Bronchial epithelial cell (primary cell): ENCODE results near the gene TDRD15. TPM values are rescaled to one million over a fixed set of nuclear protein-coding genes. Genes with fewer than 3 reads are reported as not detected.

Experiments used
- DNase-seq: peaks from one replicate; pipeline ENCODE4 v3.0.0-alpha.2; 2010; ENCODE audit warnings: low read depth
- FAIRE-seq: peaks from 2 replicates; lab custom pipeline; 2011; peaks lifted over from hg19 to GRCh38; lab: Jason Lieb, UNC
- H3K27me3 ChIP-seq: 2 replicates; pipeline ENCODE4 v1.5.1; 2011; ENCODE audit warnings: low read length; ENCODE audit not compliant: control insufficient read depth, insufficient read depth
- H3K36me3 ChIP-seq: 2 replicates; pipeline ENCODE4 v1.5.1; 2011; ENCODE audit warnings: low read length; ENCODE audit not compliant: control insufficient read depth, insufficient read depth
- H3K4me3 ChIP-seq: 2 replicates; pipeline ENCODE4 v1.5.1; 2011; ENCODE audit warnings: mild to moderate bottlenecking, low read depth, low read length, control low read depth
- total RNA-seq: library from RNA; depleted of rRNA; stranded (reverse); fragments of >200 nt; gene quantifications from 2 replicates; pipeline ENCODE4 v1.2.1, GENCODE V29; 2014
- TF ChIP-seq, protein P1 (sequence below): IDR thresholded peaks from 2 replicates; pipeline ENCODE4 v1.5.1; 2011; ENCODE audit warnings: mild to moderate bottlenecking, moderate library complexity, low read length, control low read depth, inconsistent platforms; ENCODE audit not compliant: insufficient read depth, severe bottlenecking

The TDRD15 gene
- total RNA-seq, 1 donor from 2014 or later, result not detected

DNA sequence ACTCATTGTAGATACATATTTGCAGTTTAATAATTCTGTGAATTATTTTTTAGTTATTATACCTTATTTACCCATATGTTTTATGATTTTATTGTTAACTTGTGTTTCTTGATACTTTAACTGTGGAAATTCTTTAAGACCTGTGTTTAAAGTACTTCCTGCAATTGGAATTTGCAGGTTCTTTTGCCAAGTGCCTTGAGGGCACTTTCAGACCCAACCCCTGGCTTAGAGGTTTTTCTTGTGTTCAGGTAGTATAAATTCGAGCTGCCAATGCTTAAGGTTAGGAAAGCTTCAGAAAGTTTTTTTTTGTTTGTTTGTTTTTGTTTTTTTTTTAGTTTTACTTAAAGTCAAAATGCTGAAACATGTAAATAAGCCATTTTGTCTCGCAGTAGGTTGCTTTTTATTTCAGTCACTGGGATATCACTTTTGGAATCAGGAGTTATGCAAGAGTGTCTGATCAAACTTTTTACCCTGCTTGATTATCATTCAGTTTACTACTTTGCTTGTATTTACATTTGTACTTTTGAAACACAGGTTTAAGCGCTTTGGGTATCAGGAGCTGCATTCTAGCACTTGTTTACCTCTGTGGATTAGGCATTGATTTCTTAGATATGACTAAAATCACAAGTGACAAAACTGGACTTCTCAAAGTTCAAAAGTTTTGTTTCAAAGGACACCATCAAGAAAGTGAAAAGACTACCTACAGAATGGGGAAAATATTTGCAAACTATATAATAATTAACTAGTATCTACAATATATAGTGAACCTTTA lies 31.8 kb downstream of the TDRD15 start:
- DNase-seq (peak; percentile 12), FAIRE-seq (no peak)
- Histone ChIP-seq H3K36me3 (no peaks in the 10 kb centered on the region), H3K4me3 (no peak overlapping the region), H3K27me3 (no peaks in the 10 kb centered on the region)
- TF ChIP-seq, protein P1, sequence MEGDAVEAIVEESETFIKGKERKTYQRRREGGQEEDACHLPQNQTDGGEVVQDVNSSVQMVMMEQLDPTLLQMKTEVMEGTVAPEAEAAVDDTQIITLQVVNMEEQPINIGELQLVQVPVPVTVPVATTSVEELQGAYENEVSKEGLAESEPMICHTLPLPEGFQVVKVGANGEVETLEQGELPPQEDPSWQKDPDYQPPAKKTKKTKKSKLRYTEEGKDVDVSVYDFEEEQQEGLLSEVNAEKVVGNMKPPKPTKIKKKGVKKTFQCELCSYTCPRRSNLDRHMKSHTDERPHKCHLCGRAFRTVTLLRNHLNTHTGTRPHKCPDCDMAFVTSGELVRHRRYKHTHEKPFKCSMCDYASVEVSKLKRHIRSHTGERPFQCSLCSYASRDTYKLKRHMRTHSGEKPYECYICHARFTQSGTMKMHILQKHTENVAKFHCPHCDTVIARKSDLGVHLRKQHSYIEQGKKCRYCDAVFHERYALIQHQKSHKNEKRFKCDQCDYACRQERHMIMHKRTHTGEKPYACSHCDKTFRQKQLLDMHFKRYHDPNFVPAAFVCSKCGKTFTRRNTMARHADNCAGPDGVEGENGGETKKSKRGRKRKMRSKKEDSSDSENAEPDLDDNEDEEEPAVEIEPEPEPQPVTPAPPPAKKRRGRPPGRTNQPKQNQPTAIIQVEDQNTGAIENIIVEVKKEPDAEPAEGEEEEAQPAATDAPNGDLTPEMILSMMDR, result no peak

DNA sequence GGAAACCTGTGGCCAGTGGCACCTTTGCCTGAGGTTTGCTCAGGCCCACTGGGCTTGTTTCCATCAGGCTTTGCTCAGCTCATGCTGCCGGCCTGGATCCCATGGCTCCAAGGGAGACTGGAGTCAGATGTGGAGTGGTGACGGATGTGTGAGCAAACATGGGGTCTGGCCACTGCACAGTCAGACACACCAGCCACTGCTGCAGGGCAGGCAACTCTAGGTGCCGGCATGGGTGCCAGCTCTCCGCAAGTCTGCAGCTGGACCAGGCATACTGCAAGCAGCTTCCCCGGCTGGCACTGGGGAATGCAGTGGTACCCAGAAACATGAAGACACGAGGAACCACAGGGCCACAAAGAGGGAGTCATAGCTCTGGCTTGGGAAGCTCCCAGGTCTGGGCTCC lies 37.4 kb downstream of the TDRD15 start:
- no peaks in the 10 kb centered on the region for H3K27me3 ChIP-seq
- DNase-seq, result no peak
- TF ChIP-seq, protein P1, result no peak
- no peaks in the 10 kb centered on the region for H3K36me3 ChIP-seq
- no peak overlapping the region for H3K4me3 ChIP-seq
- FAIRE-seq, result no peak

DNA sequence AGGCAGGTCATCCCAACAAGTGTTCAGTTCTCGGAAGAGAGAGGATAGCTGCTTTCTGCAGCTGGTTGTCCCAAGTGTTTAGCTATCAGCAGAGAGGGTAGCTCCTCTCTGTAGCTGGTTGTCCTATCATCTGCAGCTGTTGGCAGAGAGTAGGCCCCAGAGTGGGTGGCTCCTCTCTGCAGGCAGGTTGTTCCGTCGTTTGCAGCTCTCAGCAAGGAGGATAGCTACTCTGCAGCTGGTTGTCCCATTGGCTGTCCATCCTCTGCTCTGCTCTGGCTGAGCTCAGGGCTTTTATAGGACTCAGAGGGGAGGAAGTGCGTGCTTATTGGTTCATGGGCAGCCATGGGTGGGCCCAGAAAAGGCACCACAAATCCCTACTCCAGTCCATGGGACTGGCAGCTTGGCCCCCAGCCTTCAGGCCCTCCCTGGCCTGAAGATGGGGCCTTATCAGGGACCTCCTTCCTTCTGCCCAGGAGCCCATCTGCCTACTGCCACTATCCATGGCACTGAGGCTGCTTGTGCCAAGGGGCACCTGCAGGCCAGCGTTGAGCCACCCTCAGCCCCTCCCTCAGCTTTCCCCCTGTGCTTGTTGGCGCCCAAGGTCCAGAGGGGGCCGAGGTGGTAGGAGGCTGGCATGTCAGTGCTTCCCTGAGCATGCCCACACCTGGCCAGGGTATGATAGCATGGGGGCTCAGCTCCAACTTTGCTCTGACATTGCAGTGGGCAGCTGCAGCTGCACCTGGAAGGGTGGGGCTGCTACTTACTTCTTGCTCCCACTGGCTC lies 38.3 kb downstream of the TDRD15 start:
- Histone ChIP-seq H3K4me3 (no peak overlapping the region), H3K36me3 (no peaks in the 10 kb centered on the region), H3K27me3 (no peaks in the 10 kb centered on the region)
- TF ChIP-seq, protein P1, result no peak
- FAIRE-seq, result no peak
- no peak for DNase-seq

DNA sequence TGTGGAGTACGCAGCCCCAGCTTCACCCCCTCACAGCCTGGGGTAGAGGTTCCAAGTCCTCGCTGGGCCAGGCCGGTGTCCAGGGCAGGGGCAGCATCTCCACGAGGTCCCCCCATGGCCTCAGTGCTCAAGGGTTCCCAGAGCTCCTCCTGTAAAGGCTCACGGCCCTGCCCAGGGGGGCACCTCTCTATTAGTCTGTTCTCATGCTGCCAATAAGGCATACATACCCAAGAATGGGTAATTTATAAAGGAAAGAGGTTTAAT lies 38.8 kb downstream of the TDRD15 start:
- FAIRE-seq, result no peak
- DNase-seq, result no peak
- H3K27me3 ChIP-seq, result no peaks in the 10 kb centered on the region
- TF ChIP-seq, protein P1, result no peak
- no peaks in the 10 kb centered on the region for H3K36me3 ChIP-seq
- H3K4me3 ChIP-seq, result no peak overlapping the region

DNA sequence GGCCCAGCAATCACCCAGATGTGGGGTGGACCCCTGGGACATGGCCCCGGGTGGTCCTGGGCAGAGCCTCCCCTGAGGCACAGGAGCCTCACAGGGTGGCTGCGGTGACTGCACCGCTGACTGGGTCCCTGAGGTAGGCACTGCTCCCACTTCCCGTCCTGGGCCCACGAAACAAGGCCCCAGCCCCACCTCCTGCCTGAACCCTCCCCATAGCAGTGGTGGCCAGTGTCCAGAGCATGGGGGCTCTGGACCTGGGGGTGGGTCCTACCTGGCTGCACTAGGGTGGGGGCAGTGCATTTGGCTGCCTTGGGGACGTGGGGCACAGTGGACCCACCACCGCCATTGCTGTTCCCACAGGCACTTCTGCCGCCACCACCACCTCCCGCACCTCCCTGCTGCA lies 39.4 kb downstream of the TDRD15 start:
- DNase-seq (no peak), FAIRE-seq (no peak)
- no peak overlapping the region for H3K4me3 ChIP-seq
- H3K36me3 ChIP-seq, result no peaks in the 10 kb centered on the region
- TF ChIP-seq, protein P1, result no peak
- no peaks in the 10 kb centered on the region for H3K27me3 ChIP-seq

DNA sequence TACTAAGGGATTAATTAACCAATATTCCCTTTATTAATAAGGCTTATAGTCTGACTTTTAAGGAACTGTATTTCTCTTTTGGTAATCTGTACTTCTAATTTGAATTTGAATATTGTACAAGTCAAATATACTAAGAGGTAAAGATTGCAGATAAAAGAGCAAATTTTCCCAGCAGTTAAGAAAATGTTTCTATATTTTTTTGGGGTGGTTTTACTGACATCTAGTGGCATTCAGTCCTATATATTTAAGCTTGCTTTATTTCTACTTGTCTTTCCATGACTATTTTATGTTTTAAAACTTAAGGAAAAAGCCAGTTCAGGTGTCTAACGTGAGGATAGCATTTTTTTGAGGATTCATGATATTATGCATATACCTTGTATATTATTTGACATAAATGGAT lies 41.6 kb downstream of the TDRD15 start:
- TF ChIP-seq, protein P1, result peak; percentile 10
- DNase-seq (peak; percentile 5), FAIRE-seq (no peak)
- Histone ChIP-seq H3K36me3 (no peaks in the 10 kb centered on the region), H3K4me3 (no peak overlapping the region), H3K27me3 (no peaks in the 10 kb centered on the region)
